Ascending aorta (tissue), 2 donors: ENCODE measurements around the gene SHB. TPM values are rescaled to one million over a fixed set of nuclear protein-coding genes. Genes with fewer than 3 reads are reported as not detected.

Experiments
- DNase-seq, 2 donors: peaks; one replicate each; pipeline ENCODE4 v3.0.0-alpha.2; 2019; ENCODE audit warnings: low spot score in 2 of 2
- H3K27ac ChIP-seq, 2 donors: fragments of 200-600 bp; sonication (generic); one replicate each; pipeline ENCODE4 v1.5.1; 2016 to 2017; ENCODE audit warnings: mild to moderate bottlenecking in 1 of 2
- H3K27me3 ChIP-seq: fragments of 200-600 bp; sonication (generic); one replicate; pipeline ENCODE4 v1.5.1; 2017
- H3K36me3 ChIP-seq, 2 donors: fragments of 200-600 bp; sonication (generic); one replicate each; pipeline ENCODE4 v1.5.1; 2016
- H3K4me1 ChIP-seq, 2 donors: fragments of 200-600 bp; sonication (generic); one replicate each; pipeline ENCODE4 v1.5.1; 2016 to 2017; ENCODE audit warnings: mild to moderate bottlenecking in 1 of 2
- H3K4me3 ChIP-seq, 2 donors: fragments of 200-600 bp; sonication (generic); one replicate each; pipeline ENCODE4 v1.5.1; 2016 to 2017; ENCODE audit warnings: mild to moderate bottlenecking in 1 of 2
- H3K9me3 ChIP-seq, 2 donors: fragments of 200-600 bp; sonication (generic); one replicate each; pipeline ENCODE4 v1.5.1; 2016
- CTCF ChIP-seq, 3 experiments: fragments of 200-600 bp in 2 of 3; fragments of 450-650 bp in 1 of 3; sonication (generic) in 2 of 3; IDR thresholded peaks; one replicate each; pipeline ENCODE4 v1.5.1; 2016 to 2019; ENCODE audit warnings: antibody characterized with exemption in 3 of 3, mild to moderate bottlenecking in 1 of 3, moderate library complexity in 1 of 3
- intact Hi-C: fragments of 100-400 bp; cut with DNase I; formaldehyde crosslinking; loops from one replicate; pipeline ENCODE4 v1.15.1; 2023
- total RNA-seq: library from RNA; depleted of rRNA; stranded (reverse); fragments of >200 nt; gene quantifications from one replicate; pipeline ENCODE4 v1.1.0, GENCODE V29; 2016

The SHB gene
- total RNA-seq, 1 donor from 2014 or later: 77.8 TPM

GRCh38 chr9:37947471-37947870, 121.6 kb downstream of the SHB start:
- Histone ChIP-seq H3K9me3 (no peaks in the 10 kb centered on the region), H3K4me1 (peaks cover 21 to 30% of the 10 kb centered on the region in 2 donors), H3K27me3 (no peaks in the 10 kb centered on the region), H3K27ac (peak overlapping the region; percentile 33 to 38), H3K36me3 (peaks cover 14 to 19% of the 10 kb centered on the region in 2 donors), H3K4me3 (no peak overlapping the region)
- no peak for DNase-seq
- TF ChIP-seq CTCF (IDR thresholded peaks at IDR 0.05): no peak
- intact Hi-C loops: loop anchor here (2.0 kb wide), 1 partner anchor 69 kb away; no protein-coding TSS in a partner anchor

- intact Hi-C loops: loop anchor here (2.0 kb wide), 1 partner anchor 70 kb away; no protein-coding TSS in a partner anchor
- Histone ChIP-seq H3K4me1 (peaks cover 25 to 35% of the 10 kb centered on the region in 2 donors), H3K36me3 (peaks cover 14 to 19% of the 10 kb centered on the region in 2 donors), H3K27me3 (no peaks in the 10 kb centered on the region), H3K4me3 (no peak overlapping the region), H3K27ac (no peak overlapping the region), H3K9me3 (no peaks in the 10 kb centered on the region)
- TF ChIP-seq CTCF (IDR thresholded peaks at IDR 0.05): no peak
- no peak for DNase-seq
Measured at GRCh38 chr9:37946971-37947370, 122.1 kb downstream of the SHB start.

GRCh38 chr9:37946041-37946440, 123.0 kb downstream of the SHB start:
- Histone ChIP-seq H3K4me3 (no peak overlapping the region), H3K27ac (no peak overlapping the region), H3K27me3 (no peaks in the 10 kb centered on the region), H3K36me3 (peaks cover 14 to 19% of the 10 kb centered on the region in 2 donors), H3K4me1 (peaks cover 25 to 36% of the 10 kb centered on the region in 2 donors), H3K9me3 (no peaks in the 10 kb centered on the region)
- TF ChIP-seq CTCF (IDR thresholded peaks at IDR 0.05): no peak
- intact Hi-C loops: loop anchor here (2.0 kb wide), 1 partner anchor 71 kb away; no protein-coding TSS in a partner anchor
- no peak for DNase-seq

GRCh38 chr9:37944671-37945481, 124.2 kb downstream of the SHB start:
- Histone ChIP-seq H3K27ac (peak overlapping the region; percentile 65 to 79), H3K36me3 (peaks cover 14 to 19% of the 10 kb centered on the region in 2 donors), H3K27me3 (no peaks in the 10 kb centered on the region), H3K4me1 (peaks cover 25 to 36% of the 10 kb centered on the region in 2 donors), H3K9me3 (no peaks in the 10 kb centered on the region), H3K4me3 (no peak overlapping the region)
- no peak for DNase-seq
- TF ChIP-seq CTCF (IDR thresholded peaks at IDR 0.05): no peak
- intact Hi-C loops: no loop called here

DNA sequence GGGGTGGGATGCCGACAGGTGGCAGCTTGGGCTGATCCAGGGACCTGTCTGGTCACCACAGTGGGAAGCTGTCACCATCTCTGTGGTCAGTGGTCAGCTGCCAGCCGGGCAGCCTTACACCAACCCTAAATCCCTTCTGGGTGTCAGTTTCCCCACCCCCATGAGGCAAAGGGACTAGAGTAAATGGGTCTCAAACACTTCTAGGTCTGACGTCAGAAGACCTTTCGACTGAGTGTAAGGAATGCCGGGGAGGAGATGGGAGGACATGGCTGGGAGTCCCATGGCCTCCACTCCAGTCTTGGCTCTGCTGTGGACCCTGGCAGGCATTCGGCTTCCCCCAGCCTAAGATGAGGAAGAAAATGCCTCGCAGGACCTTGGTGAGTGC, 124.8 kb downstream of the SHB start:
- no peak for DNase-seq
- Histone ChIP-seq H3K4me3 (no peak overlapping the region), H3K36me3 (peaks cover 14 to 19% of the 10 kb centered on the region in 2 donors), H3K27me3 (no peaks in the 10 kb centered on the region), H3K27ac (peak overlapping the region; percentile 65 to 79), H3K9me3 (no peaks in the 10 kb centered on the region), H3K4me1 (peaks cover 25 to 37% of the 10 kb centered on the region in 2 donors)
- intact Hi-C loops: no loop called here
- TF ChIP-seq CTCF (IDR thresholded peaks at IDR 0.05): no peak
